Stimulated activated CD4-positive, alpha-beta T cell treated with anti-CD3 and anti-CD28 coated beads, Interleukin-15, amount 100 ng/mL, for 48 hours (primary cell): ENCODE data around the gene OR2G3.

Experiments used
- DNase-seq, 2 donors: peaks; one replicate each; pipeline ENCODE4 v3.0.0-alpha.2; 2020; ENCODE audit warnings: low read depth in 2 of 2

OR2G3 gene

GRCh38 chr1:247605286-247605685 lies at the start of gene OR2G3:
OR2G3 (plus strand) TSS chr1:247605586; CDS start chr1:247605586, 0 bp downstream.
- DNase-seq, result no peak

- no peak for DNase-seq
These were observed 47.3 kb upstream of the OR2G3 start for GRCh38 chr1:247557926-247558674.

DNA sequence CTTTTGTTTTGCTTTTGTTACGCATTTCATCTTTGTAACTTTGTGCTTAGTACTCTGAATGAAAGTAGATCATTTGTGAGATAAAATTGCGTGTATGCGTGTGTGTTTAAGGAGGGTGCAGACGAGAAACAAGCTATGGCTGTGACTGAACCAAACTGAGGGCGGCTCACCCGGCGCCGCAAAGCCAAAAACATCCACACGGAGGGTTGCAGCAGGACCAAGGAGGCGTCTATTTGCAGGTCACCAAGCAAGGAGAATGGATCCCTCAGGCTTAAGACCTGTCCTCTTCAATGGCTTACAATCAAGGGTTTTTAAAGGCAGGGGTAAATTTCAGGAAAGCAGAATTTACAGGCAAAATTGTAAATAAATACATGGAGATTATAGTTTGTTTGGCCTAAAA lies 43.7 kb upstream of the OR2G3 start:
- no peak for DNase-seq

DNA sequence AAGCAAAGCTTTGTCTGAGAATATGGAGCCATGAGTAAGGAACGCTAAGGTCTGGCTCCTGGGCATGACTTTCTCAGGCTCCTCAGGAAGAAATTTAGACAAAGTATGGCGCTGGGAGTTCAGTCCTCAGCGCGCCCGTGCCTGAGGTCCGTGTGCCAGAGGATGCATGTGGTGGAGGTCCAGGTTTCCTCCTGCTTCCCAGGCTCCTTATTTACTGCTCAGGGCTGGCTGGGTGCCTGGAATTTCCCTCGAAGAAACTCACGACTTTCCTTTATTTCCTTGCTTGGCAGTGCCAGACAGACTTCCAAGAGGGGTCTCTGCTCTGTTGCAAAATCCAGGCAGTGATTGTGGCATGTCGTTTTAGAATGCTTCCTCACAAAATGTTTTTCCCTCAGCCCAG lies 43.2 kb upstream of the OR2G3 start:
- no peak for DNase-seq

- DNase-seq, result no peak
These were observed 31.1 kb upstream of the OR2G3 start for GRCh38 chr1:247574236-247574635.

GRCh38 chr1:247574664-247575063 lies 30.7 kb upstream of the OR2G3 start:
- DNase-seq, result no peak

- no peak for DNase-seq
These were observed 28.9 kb upstream of the OR2G3 start for GRCh38 chr1:247576514-247576913.

DNA sequence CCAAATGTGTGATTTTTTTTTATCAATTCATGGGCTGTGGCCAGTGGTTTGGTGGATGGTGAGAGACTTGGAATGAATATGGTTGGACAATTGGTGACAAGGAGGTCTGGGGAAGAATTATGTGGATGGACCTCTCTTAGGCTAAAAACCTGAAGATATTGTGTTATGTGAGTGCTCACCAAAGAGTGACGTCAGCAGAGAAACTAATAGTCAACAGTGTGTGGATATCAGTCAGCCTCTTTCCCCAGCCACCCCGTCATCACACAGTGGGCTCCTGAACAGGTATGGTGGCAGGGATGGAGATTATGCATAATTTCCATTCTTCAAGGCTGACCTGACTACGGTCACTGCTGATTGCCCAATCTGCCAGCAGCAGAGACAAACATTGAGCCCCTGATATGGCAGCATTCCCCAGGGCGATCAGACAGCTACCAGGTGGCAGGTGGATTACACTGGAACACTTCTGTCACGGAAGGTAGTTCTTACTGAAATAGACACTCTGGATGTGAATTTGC lies 26.4 kb upstream of the OR2G3 start:
- DNase-seq, result no peak

DNA sequence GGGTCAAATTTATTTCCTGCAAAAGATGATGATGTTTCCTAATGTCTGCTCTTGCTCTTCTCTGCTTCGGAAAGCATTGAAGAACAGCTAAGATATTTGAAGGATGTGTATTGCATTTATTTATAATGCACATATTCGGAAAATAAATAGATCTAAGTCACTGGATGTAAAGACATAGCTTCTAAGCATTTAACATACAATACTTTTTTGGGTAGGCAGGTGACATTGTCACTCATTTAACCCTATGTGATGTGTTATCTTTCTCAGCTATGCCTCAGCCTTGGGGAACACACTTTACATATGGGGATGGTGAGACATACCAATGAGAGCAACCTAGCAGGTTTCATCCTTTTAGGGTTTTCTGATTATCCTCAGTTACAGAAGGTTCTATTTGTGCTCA lies 17.3 kb upstream of the OR2G3 start, which contains the start of gene OR2G2:
Gene OR2G2 (plus strand): TSS at position 301 of the 400 bp plus-strand sequence. CDS start 0 bp downstream, at position 301.
- no peak for DNase-seq

- no peak for DNase-seq
These were observed 8.0 kb downstream of the OR2G3 start for GRCh38 chr1:247613405-247613804.

- DNase-seq, result no peak
These were observed 9.2 kb downstream of the OR2G3 start for GRCh38 chr1:247614625-247615024.

DNA sequence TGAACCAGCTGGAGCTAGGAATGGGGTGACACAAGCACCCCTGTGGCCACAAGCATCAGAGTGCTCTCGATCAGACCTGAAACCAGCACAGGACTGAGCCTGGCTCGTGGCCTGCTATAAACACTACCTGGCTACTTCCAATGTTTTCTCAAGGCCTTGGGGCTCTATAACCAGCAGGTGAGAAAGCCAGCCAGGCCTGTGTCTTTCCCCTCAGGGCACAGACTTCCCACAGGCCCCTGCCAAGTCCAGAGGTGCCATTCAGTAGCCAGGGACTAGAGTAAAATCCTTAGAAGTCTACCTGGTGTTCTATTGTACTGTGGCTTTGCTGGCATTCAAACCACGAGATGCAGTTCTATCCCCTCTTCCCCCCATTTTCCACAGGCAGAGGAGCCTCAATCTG lies 22.6 kb downstream of the OR2G3 start:
- DNase-seq, result no peak

DNA sequence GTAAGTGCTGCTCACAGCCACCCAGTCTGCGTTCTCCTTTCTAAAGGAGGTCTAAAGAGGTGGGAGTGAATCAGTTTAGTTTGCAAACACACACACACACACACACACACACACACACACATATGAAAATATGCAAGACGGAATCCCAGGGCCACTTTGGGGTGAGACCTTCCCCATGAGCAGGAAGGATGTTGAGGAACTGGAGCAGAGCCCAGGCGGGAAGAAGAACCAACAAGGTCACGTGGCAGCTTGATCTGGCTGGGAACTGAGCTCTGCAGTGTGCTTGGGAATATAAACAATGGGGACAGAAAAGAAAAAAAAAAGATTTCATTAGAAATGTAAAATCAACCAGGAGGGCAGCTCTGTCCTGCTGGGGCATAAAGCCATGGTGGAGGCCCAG lies 32.6 kb downstream of the OR2G3 start:
- DNase-seq, result no peak

DNA sequence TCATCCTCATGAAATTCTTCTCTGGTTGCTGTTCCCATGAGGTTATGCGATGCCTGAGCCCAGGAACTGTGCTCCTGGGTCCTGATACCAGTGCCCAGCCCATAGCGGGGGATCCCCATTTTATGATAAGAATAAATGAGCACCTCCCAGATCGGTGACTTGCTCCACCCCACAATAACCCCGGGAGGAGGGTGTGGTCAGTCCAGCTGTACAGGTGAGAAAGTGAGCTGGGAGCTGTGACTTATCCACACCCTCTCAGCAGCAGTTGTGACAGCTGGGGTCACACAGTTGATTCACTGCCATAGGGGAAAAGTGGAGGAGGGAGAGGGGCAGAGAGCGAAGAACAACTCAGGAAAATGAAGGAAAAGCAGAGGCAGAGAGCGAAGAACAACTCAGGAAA lies 33.4 kb downstream of the OR2G3 start:
- no peak for DNase-seq

GRCh38 chr1:247639381-247639981 lies 34.1 kb downstream of the OR2G3 start:
- DNase-seq, result peak; percentile 17 to 43

- no peak for DNase-seq
These were observed 37.4 kb downstream of the OR2G3 start for GRCh38 chr1:247642742-247643141.

- DNase-seq, result no peak
These were observed 41.5 kb downstream of the OR2G3 start for GRCh38 chr1:247646867-247647266.

GRCh38 chr1:247647864-247648263 lies 42.5 kb downstream of the OR2G3 start:
- no peak for DNase-seq

GRCh38 chr1:247653040-247653439 lies 47.7 kb downstream of the OR2G3 start:
- DNase-seq, result no peak
